ENCODE results near the gene LAMA2.

The LAMA2 gene

GRCh38 chr6:129370268-129370916, 487.5 kb downstream of the LAMA2 start:
- Histone ChIP-seq H3K4me3 (ENCODE audit: low read depth in 1 of 2, low read length in 1 of 2) (no peak overlapping the region), H3K27ac (no peak overlapping the region), H3K36me3 (no peaks in the 10 kb centered on the region), H3K4me1 (ENCODE audit: control insufficient read depth in 1 of 2, insufficient read depth in 1 of 2, low read depth in 1 of 2, low read length in 1 of 2) (no peaks in the 10 kb centered on the region), H3K9me3 (no peaks in the 10 kb centered on the region), H3K27me3 (no peaks in the 10 kb centered on the region)
- no peak for TF ChIP-seq CTCF (IDR thresholded peaks at IDR 0.05)

GRCh38 chr6:129381885-129382284, 498.9 kb downstream of the LAMA2 start:
- Histone ChIP-seq H3K9me3 (no peaks in the 10 kb centered on the region), H3K36me3 (no peaks in the 10 kb centered on the region), H3K4me3 (ENCODE audit: low read depth in 1 of 2, low read length in 1 of 2) (no peak overlapping the region), H3K4me1 (ENCODE audit: control insufficient read depth in 1 of 2, insufficient read depth in 1 of 2, low read depth in 1 of 2, low read length in 1 of 2) (no peaks in the 10 kb centered on the region), H3K27ac (no peak overlapping the region), H3K27me3 (no peaks in the 10 kb centered on the region)
- no peak for TF ChIP-seq CTCF (IDR thresholded peaks at IDR 0.05)

- H3K4me3 ChIP-seq (ENCODE audit: low read depth in 1 of 2, low read length in 1 of 2), result no peak overlapping the region
- no peaks in the 10 kb centered on the region for H3K36me3 ChIP-seq
- TF ChIP-seq CTCF (IDR thresholded peaks at IDR 0.05), result no peak
These were observed 500.0 kb downstream of the LAMA2 start for GRCh38 chr6:129382916-129383315.

GRCh38 chr6:129385117-129385516, 502.2 kb downstream of the LAMA2 start:
- no peaks in the 10 kb centered on the region for H3K27me3 ChIP-seq
- no peaks in the 10 kb centered on the region for H3K36me3 ChIP-seq
- H3K4me1 ChIP-seq (ENCODE audit: control insufficient read depth in 1 of 2, insufficient read depth in 1 of 2, low read depth in 1 of 2, low read length in 1 of 2), result no peaks in the 10 kb centered on the region
- H3K4me3 ChIP-seq (ENCODE audit: low read depth in 1 of 2, low read length in 1 of 2), result no peak overlapping the region
- no peaks in the 10 kb centered on the region for H3K9me3 ChIP-seq
- TF ChIP-seq CTCF (IDR thresholded peaks at IDR 0.05), result no peak
- no peak overlapping the region for H3K27ac ChIP-seq

More at GRCh38 chr6:129382916-129383315, 500.0 kb downstream of the LAMA2 start:
- Histone ChIP-seq H3K4me1 (ENCODE audit: control insufficient read depth in 1 of 2, insufficient read depth in 1 of 2, low read depth in 1 of 2, low read length in 1 of 2) (no peaks in the 10 kb centered on the region), H3K9me3 (no peaks in the 10 kb centered on the region), H3K27ac (no peak overlapping the region), H3K27me3 (no peaks in the 10 kb centered on the region)

- H3K27me3 ChIP-seq, result no peaks in the 10 kb centered on the region
- no peak overlapping the region for H3K4me3 ChIP-seq (ENCODE audit: low read depth in 1 of 2, low read length in 1 of 2)
- no peak overlapping the region for H3K27ac ChIP-seq
- no peaks in the 10 kb centered on the region for H3K4me1 ChIP-seq (ENCODE audit: control insufficient read depth in 1 of 2, insufficient read depth in 1 of 2, low read depth in 1 of 2, low read length in 1 of 2)
- H3K36me3 ChIP-seq, result no peaks in the 10 kb centered on the region
- TF ChIP-seq CTCF (IDR thresholded peaks at IDR 0.05), result no peak
- no peaks in the 10 kb centered on the region for H3K9me3 ChIP-seq
These were observed 508.0 kb downstream of the LAMA2 start for GRCh38 chr6:129390900-129391299.

Measured in neutrophil (primary cell).